Epidermal melanocyte (primary cell): ENCODE data around the gene ENO2.
A peak's percentile ranks its signal among the peaks of the same experiment; 100 is the strongest.
"Not testable (repeated sequence)": the region's sequence is repeated elsewhere in the genome, so short reads cannot be mapped to it uniquely, and the experiment has no call there.

Experiments used
- DNase-seq: peaks from one replicate; pipeline ENCODE4 v3.0.0; 2011; ENCODE audit warnings: low spot score; ENCODE audit not compliant: insufficient read length

ENO2 gene

DNA sequence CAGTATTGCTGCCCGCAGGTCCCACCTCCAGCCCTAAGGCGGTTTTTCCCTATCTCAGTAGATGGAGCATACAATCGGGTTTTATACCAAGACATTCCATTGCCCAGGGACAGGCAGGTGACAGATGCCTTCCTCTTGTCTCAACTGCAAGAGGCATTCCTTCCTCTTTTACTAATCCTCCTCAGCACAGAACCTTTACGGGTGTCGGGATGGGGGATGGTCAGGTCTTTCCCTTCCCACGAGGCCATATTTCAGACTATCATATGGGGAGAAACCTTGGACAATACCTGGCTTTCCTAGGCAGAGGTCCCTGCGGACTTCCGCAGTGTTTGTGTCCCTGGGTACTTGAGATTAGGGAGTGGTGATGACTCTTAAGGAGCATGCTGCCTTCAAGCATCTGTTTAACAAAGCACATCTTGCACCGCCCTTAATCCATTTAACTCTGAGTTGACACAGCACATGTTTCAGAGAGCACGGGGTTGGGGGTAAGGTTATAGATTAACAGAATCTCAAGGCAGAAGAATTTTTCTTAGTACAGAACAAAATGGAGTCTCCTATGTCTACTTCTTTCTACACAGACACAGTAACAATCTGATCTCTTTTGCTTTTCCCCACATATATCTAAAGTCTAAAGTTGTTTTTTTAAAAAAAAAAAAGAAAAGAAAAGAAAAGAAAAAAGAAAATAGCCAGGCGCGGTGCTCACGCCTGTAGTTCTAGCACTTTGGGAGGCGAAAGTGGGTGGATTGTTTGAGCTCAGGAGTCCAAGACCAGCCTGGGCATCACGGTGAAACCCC, 28.0 kb upstream of the ENO2 start:
- not testable (repeated sequence) for DNase-seq

DNA sequence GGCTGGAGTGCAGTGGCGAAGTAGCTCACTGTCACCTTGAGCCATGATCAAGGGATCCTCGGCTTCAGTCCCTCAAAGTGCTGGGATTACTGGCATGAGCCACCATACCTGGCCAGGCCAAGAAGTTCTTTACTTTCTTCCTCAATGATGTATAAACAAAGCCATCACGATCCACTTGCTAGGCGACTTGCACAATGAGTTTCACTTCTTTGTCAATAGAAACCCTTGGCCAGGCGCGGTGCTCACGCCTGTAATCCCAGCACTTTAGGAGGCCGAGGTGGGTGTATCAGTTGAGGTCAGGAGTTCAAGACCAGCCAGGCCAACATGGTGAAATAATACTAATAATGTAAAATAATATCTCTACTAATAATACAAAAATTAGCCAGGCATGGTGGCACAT, 26.9 kb upstream of the ENO2 start:
- DNase-seq = no peak

DNA sequence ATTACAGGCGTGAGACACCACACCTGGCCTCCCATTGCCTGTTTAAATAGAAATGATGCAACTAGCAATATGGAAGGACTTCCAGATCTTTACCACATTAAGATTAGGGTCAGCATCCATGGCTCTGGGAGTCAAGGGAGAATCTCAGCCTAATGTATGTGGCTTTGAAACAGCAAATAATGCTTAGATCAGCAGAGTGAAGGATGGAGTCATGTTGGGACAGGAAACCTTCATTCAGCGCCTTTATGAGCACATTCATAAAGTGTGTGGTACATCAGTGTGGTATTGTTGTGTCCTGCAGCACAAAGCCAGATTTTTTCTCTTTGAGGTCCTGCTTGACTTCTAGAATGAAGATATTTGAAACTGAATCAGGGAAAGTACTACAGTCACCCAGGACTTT, 26.0 kb upstream of the ENO2 start:
- no peak for DNase-seq

DNA sequence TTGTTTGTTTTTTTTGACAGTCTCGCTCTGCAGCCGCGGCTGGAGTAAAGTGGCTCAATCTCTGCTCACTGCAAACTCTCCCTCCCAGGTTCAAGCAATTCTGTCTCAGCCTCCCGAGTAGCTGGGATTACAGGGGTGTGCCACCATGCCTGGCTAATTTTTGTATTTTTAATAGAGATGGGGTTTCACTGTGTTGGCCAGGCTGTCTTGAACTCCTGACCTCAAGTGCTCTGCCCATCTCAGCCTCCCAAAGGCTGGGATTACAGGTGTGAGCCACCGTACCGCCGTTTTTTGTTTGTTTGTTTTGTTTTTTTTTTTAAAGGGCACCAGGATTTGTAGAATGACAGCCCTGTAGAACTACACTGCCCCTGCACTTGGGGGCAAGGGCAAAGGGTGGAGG, 25.6 kb upstream of the ENO2 start:
- DNase-seq = not testable (repeated sequence)

DNA sequence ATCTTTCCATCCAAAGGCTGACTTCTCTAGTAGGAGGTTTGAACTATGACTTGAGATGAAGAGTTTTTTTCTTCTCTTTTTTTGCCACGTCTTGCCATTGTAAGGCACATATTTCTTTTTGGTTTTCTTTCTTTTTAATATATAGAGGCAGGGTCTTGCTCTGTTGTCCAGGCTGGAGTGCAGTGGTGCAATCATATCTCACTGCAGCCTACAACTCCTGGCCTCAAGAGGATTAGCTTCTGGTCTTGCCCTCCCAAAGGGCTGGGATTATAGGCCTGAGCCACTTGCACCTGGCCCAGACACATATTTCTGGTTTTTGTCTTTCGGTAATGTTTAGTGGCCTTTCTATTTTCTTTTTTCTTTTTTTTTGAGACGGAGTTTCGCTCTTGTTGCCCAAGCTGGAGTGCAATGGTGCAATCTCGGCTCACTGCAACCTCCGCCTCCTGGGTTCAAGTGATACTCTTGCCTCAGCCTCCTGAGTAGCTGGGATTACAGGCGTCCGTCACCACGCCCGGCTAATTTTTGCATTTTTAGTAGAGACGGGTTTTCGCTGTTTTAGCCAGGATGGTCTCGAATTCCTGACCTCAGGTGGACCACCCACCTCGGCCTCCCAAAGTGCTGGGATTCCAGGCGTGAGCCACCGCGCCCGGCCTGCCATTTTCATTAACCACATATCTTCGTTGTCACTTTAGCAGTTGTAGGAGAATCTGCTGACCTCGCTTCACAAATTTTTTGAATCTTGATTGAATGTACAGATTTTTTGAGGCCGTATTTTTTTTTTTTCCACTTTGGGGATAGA, 24.4 kb upstream of the ENO2 start:
- not testable (repeated sequence) for DNase-seq

DNA sequence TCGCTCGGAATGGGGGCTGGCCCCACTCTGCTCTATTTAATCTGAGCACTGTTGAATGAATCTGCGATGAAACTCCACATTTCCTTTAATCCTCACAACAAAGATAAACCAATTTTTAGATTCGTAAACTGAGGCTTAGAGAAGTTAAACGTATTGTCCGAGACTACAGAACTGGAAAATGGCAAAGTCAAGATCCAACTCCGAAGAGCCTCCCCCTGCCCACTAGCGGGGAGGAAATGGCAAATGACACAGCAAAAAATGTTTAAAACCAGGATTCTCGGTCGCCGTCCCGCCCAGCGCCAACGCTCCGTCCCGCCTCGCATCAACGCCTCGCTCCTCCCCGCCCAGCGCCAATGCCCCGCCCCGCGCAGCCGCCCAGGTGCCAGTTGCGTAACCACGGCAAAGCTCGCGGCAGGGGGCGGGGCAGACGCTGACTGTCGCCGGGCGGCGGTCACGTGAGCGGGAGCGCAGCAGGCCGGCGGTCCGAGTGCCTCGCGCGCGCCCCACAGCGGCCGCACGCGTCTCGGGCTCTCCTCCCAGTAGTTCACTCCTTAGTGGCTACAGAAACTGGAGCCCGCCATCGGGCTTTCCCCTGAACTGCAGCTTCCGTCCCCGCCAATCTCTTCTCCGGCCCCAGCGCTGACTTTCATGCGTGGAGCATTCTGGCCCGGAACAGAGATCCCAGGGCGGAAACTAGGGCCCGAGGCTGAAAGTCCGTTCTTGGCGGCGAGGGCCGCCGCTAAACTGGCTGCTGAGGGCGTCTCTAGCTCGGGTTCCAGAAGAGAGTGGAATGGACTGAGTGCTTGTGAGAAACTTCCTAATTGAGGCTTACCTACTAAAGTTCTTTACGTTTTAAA, 23.4 kb upstream of the ENO2 start:
- DNase-seq = peak; percentile 94

DNA sequence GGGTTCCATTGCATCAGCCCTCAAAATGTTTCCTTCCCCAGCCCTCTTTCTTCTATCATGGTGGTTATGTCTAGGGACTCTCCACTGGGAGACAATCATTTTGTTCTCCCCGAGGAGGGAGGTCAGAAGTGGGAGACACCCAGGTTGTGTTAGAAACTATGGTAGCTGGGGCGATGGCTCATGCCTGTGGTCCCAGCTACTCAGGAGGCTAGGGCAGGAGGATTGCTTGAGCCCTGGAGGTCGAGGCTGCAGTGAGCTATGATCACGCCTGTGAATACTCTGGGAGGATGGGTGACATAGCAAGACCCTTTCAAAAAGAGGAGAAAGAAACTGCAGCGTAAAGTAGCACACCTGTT, 22.8 kb upstream of the ENO2 start:
- no peak for DNase-seq

DNA sequence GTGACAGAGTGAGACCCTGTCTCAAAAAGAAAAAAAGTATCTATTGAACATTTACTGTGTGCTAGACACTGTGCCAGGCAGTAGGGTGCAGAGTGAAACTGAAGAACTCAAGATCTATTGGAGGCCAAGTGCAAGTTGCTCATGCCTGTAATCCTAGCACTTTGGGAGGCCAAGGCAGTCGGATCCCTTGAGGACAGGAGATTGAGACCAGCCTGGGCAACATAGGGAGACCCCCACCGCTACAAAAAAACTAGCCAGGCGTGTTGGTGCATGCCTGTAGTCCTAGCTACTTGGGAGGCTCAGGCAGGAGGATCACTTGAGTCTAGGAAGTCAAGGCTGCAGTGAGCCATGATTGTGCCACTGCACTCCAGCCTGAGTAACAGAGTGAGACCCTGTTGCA, 21.7 kb upstream of the ENO2 start:
- not testable (repeated sequence) for DNase-seq

DNA sequence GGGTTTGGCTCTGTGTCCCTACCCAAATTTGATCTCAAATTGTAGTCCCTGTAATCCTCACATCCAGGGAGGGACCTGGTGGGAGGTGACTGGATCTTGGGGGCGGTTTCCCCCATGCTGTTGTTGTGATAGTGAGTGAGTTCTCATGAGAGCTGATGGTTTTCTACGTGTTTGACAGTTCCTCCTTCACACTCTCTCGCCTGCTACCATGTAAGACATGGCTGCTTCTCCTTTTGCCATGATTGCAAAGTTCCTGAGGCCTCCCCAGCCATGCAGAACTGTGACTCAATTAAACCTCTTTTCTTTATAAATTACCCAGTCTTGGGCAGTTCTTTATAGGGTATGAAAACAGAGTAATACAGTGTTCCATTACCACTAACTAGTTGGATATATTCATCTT, 20.1 kb upstream of the ENO2 start:
- DNase-seq = no peak

DNA sequence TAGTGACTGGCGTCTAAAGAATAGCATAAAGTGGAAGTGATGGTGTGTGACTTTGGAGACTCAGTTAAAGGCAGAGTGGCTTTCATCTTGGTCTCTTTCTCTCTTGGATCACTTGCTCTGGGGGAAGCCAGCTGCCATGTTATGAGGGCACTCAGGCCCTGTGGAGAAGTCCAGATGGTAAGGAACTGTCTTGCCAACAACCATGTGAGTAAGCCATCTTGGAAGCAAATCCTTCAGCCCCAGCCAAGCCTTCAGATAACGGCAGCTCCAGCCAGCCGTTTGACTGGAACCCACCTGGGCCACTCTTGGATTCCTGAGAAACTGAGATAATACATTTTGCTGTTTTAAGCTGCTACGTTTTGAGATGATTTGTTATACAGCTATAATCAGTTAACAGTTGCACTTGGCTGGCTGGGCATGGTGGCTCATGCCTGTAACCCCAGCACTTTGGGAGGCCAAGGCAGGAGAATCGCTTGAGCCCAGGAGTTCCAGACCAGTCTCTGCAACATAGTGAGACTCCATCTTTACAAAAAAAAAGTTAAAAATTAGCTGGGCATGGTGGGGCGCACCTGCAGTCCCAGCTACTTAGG, 17.4 kb upstream of the ENO2 start:
- no peak for DNase-seq

DNA sequence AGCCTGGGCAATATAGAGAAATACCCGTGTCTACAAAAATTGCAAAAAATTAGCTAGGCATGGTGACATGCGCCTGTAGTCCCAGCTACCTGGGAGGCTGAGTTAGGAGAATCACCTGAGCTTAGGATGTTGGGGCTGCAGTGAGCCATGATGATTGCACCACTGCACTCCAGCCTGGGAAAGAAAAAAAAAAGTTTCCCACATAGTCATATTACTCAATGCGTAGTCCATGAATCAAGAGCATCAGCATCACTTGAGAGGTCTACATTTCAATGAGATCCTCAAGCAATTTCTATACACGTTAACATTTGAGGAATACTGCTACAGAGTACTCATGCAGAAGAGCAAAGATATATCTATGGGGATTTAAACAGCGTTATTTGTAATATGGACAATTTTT, 15.0 kb upstream of the ENO2 start:
- DNase-seq = no peak

DNA sequence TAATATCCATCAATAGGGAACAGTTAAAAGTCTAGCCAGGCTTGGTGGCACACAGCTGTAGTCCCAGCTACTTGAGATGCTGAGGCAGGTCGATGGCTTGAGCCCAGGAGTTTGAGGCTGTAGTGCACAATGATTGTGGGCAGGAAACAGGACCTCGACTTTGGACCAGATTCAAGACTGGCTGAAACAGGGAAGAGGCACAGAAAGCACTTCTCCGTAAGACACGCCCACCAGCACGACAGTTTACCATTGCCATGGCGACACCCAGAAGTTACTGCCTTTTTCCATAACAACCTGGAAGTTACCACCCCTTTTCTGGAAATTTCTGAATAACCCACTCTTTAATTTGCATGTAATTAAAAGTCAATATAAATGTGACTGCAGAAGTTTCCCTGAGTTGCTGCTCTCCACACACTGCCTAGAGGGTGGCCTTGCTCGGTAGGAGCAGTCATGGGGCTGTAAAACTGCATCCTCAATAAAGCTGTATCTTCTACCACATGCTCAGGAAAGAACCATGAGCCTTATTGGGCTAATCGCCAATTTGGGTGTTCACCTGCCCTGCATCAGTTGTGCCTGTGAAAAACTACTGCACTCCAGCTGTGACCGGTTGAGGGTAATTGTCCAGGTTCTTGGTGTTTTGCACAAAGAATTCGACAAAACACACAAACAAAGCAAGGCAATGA, 14.4 kb upstream of the ENO2 start:
- DNase-seq = no peak

DNA sequence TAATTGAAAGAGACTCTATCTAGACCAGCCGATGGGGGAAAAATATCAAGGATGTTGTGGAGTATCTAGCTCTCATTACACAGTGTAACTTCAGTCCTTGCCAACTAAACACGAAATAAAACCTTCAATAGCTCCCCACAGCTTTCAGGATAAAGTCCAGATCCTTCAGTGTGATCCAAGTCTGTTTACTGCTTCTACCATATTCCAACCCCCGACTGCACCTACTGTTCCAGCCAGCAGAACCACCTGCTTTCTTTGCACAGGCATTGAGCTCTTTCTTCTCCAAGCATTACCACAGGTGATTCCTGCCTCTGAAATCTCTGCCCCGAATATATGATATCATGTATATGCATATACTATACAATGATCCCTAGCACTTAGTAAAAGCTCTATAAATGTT, 11.9 kb upstream of the ENO2 start:
- no peak for DNase-seq

DNA sequence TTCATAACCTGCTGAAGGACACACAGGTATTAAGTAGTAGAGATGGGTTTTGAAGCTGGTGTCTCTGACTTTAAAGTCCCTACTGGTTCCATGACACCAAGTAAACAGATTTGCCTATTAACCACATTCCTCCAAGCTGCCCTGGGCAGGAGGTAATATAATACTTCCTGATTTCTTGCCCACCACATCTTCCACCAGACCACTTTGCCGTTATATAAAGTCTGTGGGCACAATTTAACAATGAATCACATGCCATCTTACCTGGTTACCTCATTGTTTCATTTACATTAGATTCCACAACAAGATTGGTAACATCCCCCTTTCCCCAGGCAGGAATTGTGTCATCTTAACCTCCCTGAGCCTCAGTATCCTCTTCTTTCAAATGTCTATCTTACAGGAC, 10.7 kb upstream of the ENO2 start:
- DNase-seq = no peak

DNA sequence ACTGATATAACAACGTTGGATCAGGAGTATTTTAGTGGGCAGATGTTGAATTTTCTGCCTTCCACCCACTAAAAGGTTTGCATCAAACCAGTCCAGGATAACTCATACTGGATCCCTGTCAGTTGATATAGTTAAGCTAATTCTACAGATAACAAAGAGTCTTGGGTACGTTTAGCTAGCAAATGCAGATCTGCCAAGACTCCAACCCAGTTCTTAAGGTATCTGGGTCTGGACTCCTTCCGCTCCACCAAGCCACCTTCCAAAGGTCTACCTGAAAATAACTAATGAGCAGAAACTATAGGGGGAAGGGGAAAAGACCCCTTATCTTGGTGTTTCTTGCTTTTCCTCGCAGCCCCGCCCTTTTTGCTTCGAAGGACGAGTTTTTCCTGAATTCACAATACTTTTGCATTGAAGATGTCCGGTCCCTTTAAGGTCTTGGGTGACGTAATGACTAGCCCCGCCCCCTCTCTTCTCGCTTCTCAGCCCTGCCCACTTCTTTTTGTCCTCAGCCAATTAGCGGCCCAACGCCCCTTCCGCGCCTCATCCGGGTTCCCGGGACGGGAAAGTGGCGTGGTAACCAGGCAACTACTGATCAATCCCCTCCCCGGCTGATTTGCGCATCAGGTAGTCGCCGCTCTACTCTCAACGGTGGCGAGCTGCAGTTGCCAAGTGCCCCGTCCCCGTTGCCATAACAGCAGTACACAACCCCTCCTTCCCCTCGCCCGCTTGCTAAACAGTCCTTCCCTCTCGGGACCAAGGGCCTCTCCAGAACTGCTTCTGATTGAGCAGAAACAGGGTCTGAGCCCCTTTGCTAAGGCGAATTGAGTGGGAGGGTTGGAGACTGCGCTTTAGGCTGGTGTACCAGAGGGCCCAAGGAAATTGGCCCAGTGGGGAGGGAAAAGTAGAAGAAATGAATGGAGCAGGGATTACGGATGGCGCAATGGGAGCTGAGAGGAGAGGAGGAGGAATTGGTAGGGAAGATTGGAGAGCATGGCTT, 9.8 kb upstream of the ENO2 start, which contains the start of gene LRRC23:
LRRC23 (plus strand) TSS at position 543 of the 997 bp plus-strand sequence. CDS start 812 bp downstream, outside the sequence.
- DNase-seq = peak; percentile 97

DNA sequence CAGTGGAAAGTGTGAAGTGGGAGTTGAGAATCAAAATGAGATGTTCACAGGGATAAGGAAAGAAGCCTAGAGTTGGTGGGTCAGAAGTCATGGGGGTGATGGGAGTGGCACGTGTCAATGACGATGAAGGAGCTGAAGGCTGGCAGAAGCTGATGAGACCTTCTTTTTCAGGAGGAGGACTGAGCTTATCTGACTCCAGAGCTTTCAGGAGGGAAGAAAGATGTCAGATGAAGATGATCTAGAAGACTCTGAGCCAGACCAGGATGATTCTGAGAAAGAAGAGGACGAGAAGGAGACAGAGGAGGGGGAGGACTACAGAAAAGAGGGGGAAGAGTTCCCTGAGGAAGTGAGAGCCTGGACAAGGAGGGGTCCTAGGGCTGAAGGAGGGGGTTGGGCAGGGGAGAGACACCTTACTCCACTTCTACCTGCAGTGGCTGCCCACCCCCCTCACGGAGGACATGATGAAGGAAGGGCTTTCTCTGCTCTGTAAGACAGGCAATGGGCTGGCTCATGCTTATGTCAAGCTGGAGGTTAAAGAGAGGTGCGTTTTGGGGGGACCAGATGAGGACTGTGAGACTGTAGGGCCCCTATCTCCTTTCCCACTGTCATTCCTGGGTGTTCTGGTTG, 8.9 kb upstream of the ENO2 start:
- no peak for DNase-seq

DNA sequence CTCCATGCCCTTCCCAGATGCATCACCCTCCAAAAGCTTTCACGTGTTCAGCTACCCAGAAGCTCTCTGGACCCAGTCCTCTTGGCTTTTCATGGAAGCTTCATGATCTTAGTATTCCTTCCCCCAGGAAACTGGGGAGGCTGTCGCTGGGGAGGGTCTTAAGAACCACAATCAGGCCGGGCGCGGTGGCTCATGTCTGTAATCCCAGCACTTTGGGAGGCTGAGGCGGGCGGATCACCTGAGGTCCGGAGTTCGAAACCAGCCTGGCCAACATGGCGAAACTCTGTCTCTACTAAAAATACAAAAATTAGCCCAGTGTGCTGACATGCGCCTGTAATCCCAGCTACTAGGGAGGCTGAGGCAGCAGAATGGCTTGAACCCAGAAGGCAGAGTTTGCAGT, 6.2 kb upstream of the ENO2 start:
- DNase-seq = not testable (repeated sequence)

DNA sequence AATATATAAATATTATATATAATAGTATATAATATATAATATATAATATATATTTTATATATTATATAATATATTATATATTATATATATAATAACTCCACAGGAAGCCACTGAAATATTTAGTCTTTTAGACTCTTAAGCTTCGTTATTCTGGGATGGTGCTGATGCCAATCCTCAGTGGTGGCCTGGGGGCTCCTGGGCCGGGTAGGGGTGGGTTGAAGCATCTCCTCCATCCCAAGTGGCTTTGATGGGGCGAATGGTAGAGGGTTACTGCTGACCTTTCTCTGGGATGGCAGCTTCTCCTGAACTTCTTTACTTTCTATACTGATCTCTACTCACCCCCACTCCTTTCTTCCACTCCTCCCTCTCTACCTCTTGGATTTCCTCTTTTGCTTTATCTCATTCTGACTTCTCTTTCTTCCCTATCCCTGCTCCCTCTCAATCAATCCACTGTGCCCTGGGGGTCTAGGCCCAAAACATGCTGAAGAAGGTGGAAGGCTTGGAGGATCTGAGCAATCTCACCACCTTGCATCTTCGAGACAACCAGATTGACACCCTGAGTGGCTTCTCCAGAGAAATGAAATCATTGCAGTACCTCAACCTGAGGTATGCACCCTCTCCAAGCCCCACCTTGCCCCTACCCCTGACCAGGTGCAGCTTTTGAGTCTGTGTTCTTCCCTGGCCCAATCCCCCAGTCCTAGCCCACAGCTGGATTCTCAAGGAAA, 4.8 kb upstream of the ENO2 start:
- no peak for DNase-seq
